GM12891 (cell line): ENCODE results near the gene SPAG9.

Source experiments
- DNase-seq: peaks from one replicate; pipeline ENCODE4 v3.0.0; 2011; ENCODE audit warnings: low spot score; ENCODE audit not compliant: insufficient read length
- FAIRE-seq: peaks from 2 replicates; lab custom pipeline; 2011; peaks lifted over from hg19 to GRCh38; lab: Jason Lieb, UNC
- PAX5 ChIP-seq: IDR thresholded peaks from 2 replicates; pipeline ENCODE4 v1.6.1; 2011; ENCODE audit warnings: low read length, moderate library complexity, mild to moderate bottlenecking; ENCODE audit not compliant: insufficient read depth, severe bottlenecking
- POLR2A ChIP-seq: IDR thresholded peaks from 2 replicates; pipeline ENCODE4 v1.6.1; 2011; ENCODE audit warnings: low read depth, low read length, control low read depth
- POLR2AphosphoS5 ChIP-seq: IDR thresholded peaks from 2 replicates; pipeline ENCODE4 v1.6.1; 2011; ENCODE audit warnings: low read depth, low read length, control low read depth
- POU2F2 ChIP-seq: IDR thresholded peaks from 2 replicates; pipeline ENCODE4 v1.6.1; 2011; ENCODE audit warnings: low read depth, mild to moderate bottlenecking, control low read depth, low read length, moderate library complexity
- SPI1 ChIP-seq: IDR thresholded peaks from 2 replicates; pipeline ENCODE4 v1.6.1; 2011; ENCODE audit warnings: low read depth, low read length, control low read depth
- TAF1 ChIP-seq: IDR thresholded peaks from 2 replicates; pipeline ENCODE4 v1.6.1; 2011; ENCODE audit warnings: low read depth, low read length, control low read depth

Gene SPAG9

GRCh38 chr17:50935996-50936266, 184.7 kb downstream of the SPAG9 start:
- FAIRE-seq (no peak), DNase-seq (no peak)
- TF ChIP-seq TAF1 (no peak), SPI1 (no peak), POU2F2 (no peak), POLR2A (no peak), POLR2AphosphoS5 (no peak), PAX5 (no peak)

DNA sequence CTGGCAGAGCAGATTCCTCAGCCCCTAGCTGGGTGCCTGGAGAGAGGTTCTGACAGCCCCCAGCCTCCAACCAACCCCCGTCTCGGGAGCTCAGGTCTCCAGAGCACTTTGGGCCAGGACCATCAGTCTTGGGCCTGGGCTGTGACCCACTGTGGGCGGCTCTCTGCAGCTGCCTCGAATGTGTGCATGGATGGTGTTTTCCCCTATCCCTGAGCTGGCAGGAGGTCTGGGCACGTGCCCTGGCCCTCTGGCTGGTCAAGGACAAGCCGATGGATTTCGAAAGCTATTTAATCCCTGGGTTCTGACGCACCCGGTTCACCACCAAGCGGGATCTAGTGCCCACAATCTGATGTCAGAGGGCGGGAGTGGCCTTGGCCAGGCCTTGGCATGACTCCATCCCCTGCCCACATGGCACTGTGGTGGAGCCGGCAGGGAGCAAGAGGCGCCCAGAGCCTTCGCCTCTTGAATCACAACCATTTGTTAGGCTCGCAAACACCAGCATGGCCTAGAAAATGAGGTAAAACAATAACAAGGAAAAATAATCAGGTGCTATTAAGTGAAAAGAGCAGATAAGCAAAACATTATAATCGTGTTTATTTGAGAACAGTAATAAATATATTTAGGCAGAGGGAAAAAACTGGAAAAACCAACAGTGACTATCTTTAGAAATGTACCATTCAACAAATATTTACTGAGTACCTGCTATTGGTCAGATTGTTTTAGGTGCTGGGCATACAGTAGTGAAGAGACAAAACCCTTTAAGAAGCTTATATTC, 185.3 kb downstream of the SPAG9 start:
- DNase-seq (no peak), FAIRE-seq (no peak)
- TF ChIP-seq TAF1, result no peak
- TF ChIP-seq POLR2A, result no peak
- no peak for TF ChIP-seq POU2F2
- TF ChIP-seq POLR2AphosphoS5, result no peak
- TF ChIP-seq SPI1, result no peak
- TF ChIP-seq PAX5, result no peak

GRCh38 chr17:50934672-50935220, 185.9 kb downstream of the SPAG9 start:
- TF ChIP-seq POU2F2, result no peak
- TF ChIP-seq POLR2AphosphoS5, result no peak
- no peak for TF ChIP-seq POLR2A
- no peak for TF ChIP-seq TAF1
- no peak for TF ChIP-seq PAX5
- no peak for TF ChIP-seq SPI1
- FAIRE-seq (no peak), DNase-seq (no peak)

GRCh38 chr17:50934161-50934560, 186.5 kb downstream of the SPAG9 start:
- no peak for TF ChIP-seq POU2F2
- TF ChIP-seq SPI1, result no peak
- no peak for TF ChIP-seq TAF1
- no peak for TF ChIP-seq PAX5
- TF ChIP-seq POLR2A, result no peak
- no peak for TF ChIP-seq POLR2AphosphoS5
- FAIRE-seq (no peak), DNase-seq (no peak)

DNA sequence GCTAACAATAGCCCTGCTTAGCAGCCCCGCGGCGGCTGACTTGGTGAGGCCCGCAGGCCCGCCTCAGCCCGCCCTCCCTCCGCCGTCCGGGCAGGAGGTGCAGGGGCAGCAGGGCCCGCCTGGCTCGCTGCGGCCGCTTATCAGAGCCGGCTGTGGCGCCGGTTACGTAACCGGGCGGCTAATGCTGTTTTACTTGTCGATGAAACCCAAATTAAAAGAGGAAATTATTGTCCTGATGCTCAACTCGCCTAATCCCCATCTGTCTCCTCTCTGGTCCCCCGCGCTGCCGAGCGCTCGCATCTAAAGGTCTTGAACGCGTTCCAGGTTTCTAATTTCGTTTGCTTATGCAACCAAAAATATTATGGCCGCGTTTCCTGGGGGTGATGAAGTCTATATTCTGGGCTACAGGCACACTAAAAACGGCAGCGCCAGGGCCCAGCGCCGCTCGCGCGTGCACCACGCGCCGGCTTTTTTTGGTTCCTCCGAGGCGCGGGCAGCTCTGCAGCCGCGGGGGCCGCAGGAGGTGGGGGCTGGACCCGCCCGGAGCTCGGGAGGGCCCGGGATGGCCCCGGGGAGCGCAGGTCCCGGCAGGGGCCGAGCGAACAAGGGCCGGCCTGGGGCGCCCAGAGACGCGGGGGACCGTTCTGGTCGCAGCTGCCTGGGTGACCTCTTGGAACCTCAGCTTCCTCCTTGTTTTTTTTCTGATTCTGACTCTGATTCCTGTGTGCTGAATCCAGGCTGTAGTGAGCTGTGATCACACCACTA, 189.3 kb downstream of the SPAG9 start:
- TF ChIP-seq SPI1 (no peak), PAX5 (peak; percentile 4)
- FAIRE-seq (no peak), DNase-seq (no peak)

DNA sequence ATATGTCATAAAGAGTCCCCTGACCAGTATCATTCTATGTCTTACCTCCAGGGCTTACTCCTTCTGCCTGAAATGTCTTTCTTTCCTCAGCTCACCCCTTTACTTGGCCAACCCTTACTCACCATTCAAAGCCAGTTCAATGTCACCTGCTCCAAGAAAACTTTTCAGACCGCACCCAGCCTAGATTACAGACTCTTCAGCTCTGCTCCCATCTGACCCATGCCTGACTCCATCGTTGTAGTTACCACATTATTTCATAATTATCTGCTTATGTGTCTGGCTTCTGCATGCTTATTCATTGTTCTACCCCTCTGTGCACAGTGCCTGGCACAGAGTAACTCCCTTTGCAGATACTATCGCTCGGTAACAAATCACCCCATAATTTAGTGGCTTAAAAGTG, 192.0 kb downstream of the SPAG9 start:
- TF ChIP-seq PAX5 (no peak), POU2F2 (no peak), POLR2A (no peak), TAF1 (no peak), SPI1 (no peak), POLR2AphosphoS5 (no peak)
- no peak for FAIRE-seq
- DNase-seq, result no peak

- TF ChIP-seq SPI1 (no peak), PAX5 (no peak), TAF1 (no peak), POLR2AphosphoS5 (no peak), POU2F2 (no peak), POLR2A (no peak)
- FAIRE-seq, result no peak
Observed at GRCh38 chr17:50927287-50927686, 193.4 kb downstream of the SPAG9 start.

DNA sequence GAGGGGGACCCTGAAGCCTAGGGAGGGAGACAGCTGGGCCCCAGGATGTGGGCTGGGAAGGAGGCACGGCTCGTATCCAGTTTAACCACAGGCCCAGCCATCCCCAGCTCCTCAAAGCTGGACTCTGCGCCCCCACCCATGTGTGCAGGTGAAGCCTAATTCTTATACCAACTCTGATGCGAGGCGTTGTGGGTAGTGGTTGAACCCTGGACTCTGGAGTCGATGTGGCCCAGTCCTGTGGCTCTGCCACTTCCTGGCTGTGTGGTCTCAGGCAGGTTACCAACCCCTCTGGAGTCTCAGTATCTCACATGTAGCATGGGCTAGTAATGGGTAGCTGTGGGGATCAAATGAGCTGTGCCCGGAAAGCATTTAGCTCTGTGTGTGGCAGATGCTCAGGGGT, 194.1 kb downstream of the SPAG9 start:
- no peak for DNase-seq
- no peak for FAIRE-seq
- TF ChIP-seq POLR2A (no peak), SPI1 (no peak), POU2F2 (no peak), TAF1 (no peak), PAX5 (no peak), POLR2AphosphoS5 (no peak)

More at GRCh38 chr17:50927287-50927686, 193.4 kb downstream of the SPAG9 start:
- no peak for DNase-seq

DNA sequence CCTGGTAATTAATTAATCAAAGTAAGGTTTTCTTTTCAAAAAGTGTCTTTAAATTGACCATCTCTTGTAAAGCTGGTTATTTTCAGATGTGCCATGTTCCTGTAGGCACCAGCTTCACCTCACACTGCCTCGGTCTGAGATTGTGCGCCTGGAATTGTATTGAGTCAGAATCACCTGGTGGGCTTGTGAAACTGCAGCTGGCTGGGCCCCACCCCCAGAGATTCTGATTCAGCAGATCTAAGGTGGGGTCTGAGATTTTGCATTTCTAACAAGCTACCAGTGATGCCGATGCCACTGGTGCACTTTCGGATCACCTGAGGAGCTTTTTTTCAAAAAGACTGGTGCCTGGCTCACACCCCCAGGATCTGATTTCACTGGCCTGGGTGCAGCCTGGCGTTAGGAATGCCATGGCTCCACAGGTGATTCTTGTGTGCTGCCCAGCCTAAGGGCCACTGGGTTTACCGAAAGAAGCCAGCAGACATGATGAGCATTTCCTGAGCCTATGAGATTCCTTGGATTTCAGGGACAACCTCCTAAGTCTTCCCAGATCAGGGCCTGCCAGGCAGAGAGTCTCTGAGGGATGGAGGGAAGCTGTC, 195.3 kb downstream of the SPAG9 start:
- TF ChIP-seq SPI1, result no peak
- TF ChIP-seq POU2F2, result no peak
- no peak for TF ChIP-seq POLR2AphosphoS5
- no peak for TF ChIP-seq POLR2A
- TF ChIP-seq TAF1, result no peak
- no peak for TF ChIP-seq PAX5
- DNase-seq, result no peak

More for the DNA sequence above, 195.3 kb downstream of the SPAG9 start:
- no peak for FAIRE-seq
